ENCODE results near the gene SH2D1B. TPM values are rescaled to one million over a fixed set of nuclear protein-coding genes. Genes with fewer than 3 reads are reported as not detected.

The SH2D1B gene
- total and polyA plus RNA-seq, 2 experiments from 2014 or later, result not detected

- H3K27ac Mint-ChIP-seq, result no peak overlapping the region
- H3K4me1 Mint-ChIP-seq, result peaks cover 8% of the 10 kb centered on the region
Measured at GRCh38 chr1:162358928-162359327, 53.0 kb downstream of the SH2D1B start.

More at GRCh38 chr1:162358928-162359327, 53.0 kb downstream of the SH2D1B start:
- Mint-ChIP-seq H3K36me3 (ENCODE audit: low read depth) (peaks cover 41% of the 10 kb centered on the region), H3K27me3 (ENCODE audit: insufficient read depth, low read depth, poor library complexity) (peaks cover 3% of the 10 kb centered on the region), H3K9me3 (no peaks in the 10 kb centered on the region), H3K4me3 (no peak overlapping the region)
- no peaks in the 10 kb centered on the region for H3K9me2 ChIP-seq (ENCODE audit: insufficient read depth)
- no peaks in the 10 kb centered on the region for H3F3A ChIP-seq (replicated peaks; ENCODE audit: low read depth)
- H3K4me2 ChIP-seq, result no peak overlapping the region
- H3K79me2 ChIP-seq (replicated peaks; ENCODE audit: insufficient read depth), result no peaks in the 10 kb centered on the region
- H3K27ac ChIP-seq (ENCODE audit: low read depth), result no peak overlapping the region
- DNase-seq (ENCODE audit: low spot score) (no peak), ATAC-seq (no peak)
- H3K4me3 ChIP-seq, result no peak overlapping the region
- H2AFZ ChIP-seq, result no peak overlapping the region
- H4K20me1 ChIP-seq (replicated peaks; ENCODE audit: insufficient read depth), result no peaks in the 10 kb centered on the region
- H3K36me3 ChIP-seq (ENCODE audit: insufficient read depth), result no peaks in the 10 kb centered on the region
- TF ChIP-seq NANOG (IDR thresholded peaks at IDR 0.05; ENCODE audit: borderline replicate concordance) (no peak), ZNF331 (CRISPR knock-in tag; IDR thresholded peaks at IDR 0.05; ENCODE audit: low read depth) (no peak), REST (IDR thresholded peaks at IDR 0.05; ENCODE audit: unreplicated experiment) (no peak), EZH2 (IDR thresholded peaks at IDR 0.05; ENCODE audit: low read depth, unreplicated experiment) (no peak), ETS1 (IDR thresholded peaks at IDR 0.05) (no peak), POLR2AphosphoS5 (IDR thresholded peaks at IDR 0.05; ENCODE audit: low read depth) (no peak), CREB1 (CRISPR knock-in tag; IDR thresholded peaks at IDR 0.05; ENCODE audit: low read depth) (no peak), JUNB (IDR thresholded peaks at IDR 0.05; ENCODE audit: unreplicated experiment) (no peak), ZNF462 (CRISPR knock-in tag; IDR thresholded peaks at IDR 0.05) (no peak), ZNF114 (CRISPR knock-in tag; IDR thresholded peaks at IDR 0.05) (no peak), EZH2phosphoT487 (IDR thresholded peaks at IDR 0.05; ENCODE audit: unreplicated experiment) (no peak), CTCF (conservative IDR thresholded peaks at IDR 0.05; ENCODE audit: low read depth in 2 of 2) (no peak), STAT1 (IDR thresholded peaks at IDR 0.05; ENCODE audit: unreplicated experiment) (no peak)
- H3K4me1 ChIP-seq (ENCODE audit: insufficient read depth), result no peaks in the 10 kb centered on the region
- H3K27me3 ChIP-seq (ENCODE audit: insufficient read depth), result no peaks in the 10 kb centered on the region
